HG03066 (cell line): ENCODE data around the gene OR13C5.

Source experiments
- ATAC-seq: cut with Tn5 transposase; IDR thresholded peaks from one replicate; pipeline ENCODE4 v1.9.1; 2021; ENCODE audit warnings: low read depth; ENCODE audit not compliant: unreplicated experiment

Gene OR13C5

GRCh38 chr9:104555521-104555920, 43.7 kb downstream of the OR13C5 start:
- ATAC-seq, result no peak

GRCh38 chr9:104553261-104553660, 46.0 kb downstream of the OR13C5 start:
- no peak for ATAC-seq
